Caco-2 (cell line): ENCODE results near the gene HBE1. TPM values are rescaled to one million over a fixed set of nuclear protein-coding genes. Genes with fewer than 3 reads are reported as not detected.

Source experiments
- BruUV-seq: library from RNA; stranded (reverse); fragments of 400-500 nt; replicated peaks from 2 replicates; lab custom pipeline; 2021; lab: Mats Ljungman, UMichigan
- CTCF ChIA-PET: fragments of 300-600 bp; sonication (Branson Sonifier 250); formaldehyde crosslinking; loops from one replicate; lab custom pipeline; 2022; ENCODE audit warnings: antibody characterized with exemption; lab: Charles Lee
- POLR2A ChIA-PET: fragments of 300-600 bp; sonication (Branson Sonifier 250); formaldehyde crosslinking; loops from one replicate; lab custom pipeline; 2022; ENCODE audit warnings: antibody characterized with exemption; lab: Charles Lee
- DNase-seq, 2 experiments: peaks; one replicate each; pipeline versions ENCODE4 v3.0.0 to v3.0.0-alpha.2; 2020 to 2022
- H3K27me3 ChIP-seq: replicated peaks from 2 replicates; pipeline ENCODE4 v1.6.0; 2011; ENCODE audit warnings: low read length; ENCODE audit not compliant: control insufficient read depth, insufficient read depth
- H3K36me3 ChIP-seq: 2 replicates; pipeline ENCODE4 v1.5.1; 2011; ENCODE audit warnings: low read length; ENCODE audit not compliant: control insufficient read depth, insufficient read depth
- H3K4me1 ChIP-seq: fragments of 250-450 bp; sonication (Bioruptor Pico); 2 replicates; pipeline ENCODE4 v1.5.1; 2020; ENCODE audit warnings: mild to moderate bottlenecking
- H3K4me3 ChIP-seq: 2 replicates; pipeline ENCODE4 v1.5.1; 2011; ENCODE audit warnings: low read depth, mild to moderate bottlenecking, control low read depth, low read length
- H3K9me3 ChIP-seq: fragments of 250-450 bp; sonication (Bioruptor Pico); 2 replicates; pipeline ENCODE4 v1.5.1; 2020; ENCODE audit warnings: mild to moderate bottlenecking, moderate library complexity
- H3K27ac Mint-ChIP-seq: one replicate; pipeline ENCODE4 v1.8.0; 2022; ENCODE audit warnings: mixed read lengths; ENCODE audit not compliant: unreplicated experiment
- H3K27me3 Mint-ChIP-seq: one replicate; pipeline ENCODE4 v1.8.0; 2022; ENCODE audit warnings: mixed read lengths; ENCODE audit not compliant: insufficient read depth, unreplicated experiment
- H3K36me3 Mint-ChIP-seq: one replicate; pipeline ENCODE4 v1.8.0; 2022; ENCODE audit warnings: mild to moderate bottlenecking, mixed read lengths; ENCODE audit not compliant: insufficient read depth, unreplicated experiment
- H3K4me1 Mint-ChIP-seq: one replicate; pipeline ENCODE4 v1.8.0; 2022; ENCODE audit warnings: low read depth, mixed read lengths; ENCODE audit not compliant: unreplicated experiment
- H3K4me3 Mint-ChIP-seq: one replicate; pipeline ENCODE4 v1.8.0; 2022; ENCODE audit warnings: mild to moderate bottlenecking, moderate library complexity, mixed read lengths; ENCODE audit not compliant: unreplicated experiment
- H3K9me3 Mint-ChIP-seq: one replicate; pipeline ENCODE4 v1.8.0; 2022; ENCODE audit warnings: mixed read lengths; ENCODE audit not compliant: unreplicated experiment
- intact Hi-C: fragments of 100-400 bp; cut with micrococcal nuclease; formaldehyde crosslinking; loops from one replicate; pipeline ENCODE4 v1.10.0; 2022; ENCODE audit not compliant: unreplicated experiment
- total RNA-seq: library from RNA; stranded (reverse); gene quantifications from 2 replicates; pipeline ENCODE4 v1.2.3, GENCODE V29; 2022
- TF ChIP-seq, protein P1 (sequence below), 2 experiments: fragments of 200-600 bp in 1 of 2; IDR thresholded peaks; 1 replicate in 1 of 2; 2 replicates in 1 of 2; pipeline versions ENCODE4 v1.5.1 to v1.8.0; 2011 to 2022; ENCODE audit warnings: antibody characterized with exemption in 1 of 2, control low read depth in 1 of 2, inconsistent platforms in 1 of 2, low read depth in 1 of 2, low read length in 1 of 2, mild to moderate bottlenecking in 1 of 2, moderate library complexity in 1 of 2; ENCODE audit not compliant: insufficient read depth in 1 of 2, severe bottlenecking in 1 of 2, unreplicated experiment in 1 of 2

The HBE1 gene
- total RNA-seq, 1 experiment from 2014 or later: not detected

DNA sequence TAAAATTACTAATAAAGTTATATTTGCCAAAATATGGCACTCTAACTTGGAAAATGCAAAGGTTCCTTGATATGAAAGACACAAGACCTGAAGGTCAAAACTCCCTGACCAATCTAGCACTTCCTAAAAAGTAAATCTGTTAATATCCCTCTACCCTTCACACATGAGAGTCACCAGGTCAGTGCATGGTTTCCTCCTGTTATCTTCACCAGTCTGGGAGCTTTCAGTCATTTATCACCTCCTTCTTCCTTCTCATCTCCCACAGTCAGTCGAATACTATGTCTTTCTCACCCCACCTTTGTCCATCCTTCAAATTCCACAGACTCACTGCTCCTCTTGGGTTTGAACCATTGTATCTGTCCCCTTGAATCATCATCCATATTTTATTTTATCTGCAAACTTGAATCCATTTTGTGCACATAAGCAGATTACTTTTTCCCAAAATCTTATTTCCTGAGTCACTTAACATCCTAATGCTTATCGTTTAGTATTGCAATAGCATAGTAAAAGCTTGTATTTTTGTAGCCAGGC is 2.6 kb downstream of the HBE1 start:
- no peaks in the 10 kb centered on the region for H3K36me3 Mint-ChIP-seq
- no peak overlapping the region for H3K4me3 Mint-ChIP-seq
- TF ChIP-seq, protein P1, sequence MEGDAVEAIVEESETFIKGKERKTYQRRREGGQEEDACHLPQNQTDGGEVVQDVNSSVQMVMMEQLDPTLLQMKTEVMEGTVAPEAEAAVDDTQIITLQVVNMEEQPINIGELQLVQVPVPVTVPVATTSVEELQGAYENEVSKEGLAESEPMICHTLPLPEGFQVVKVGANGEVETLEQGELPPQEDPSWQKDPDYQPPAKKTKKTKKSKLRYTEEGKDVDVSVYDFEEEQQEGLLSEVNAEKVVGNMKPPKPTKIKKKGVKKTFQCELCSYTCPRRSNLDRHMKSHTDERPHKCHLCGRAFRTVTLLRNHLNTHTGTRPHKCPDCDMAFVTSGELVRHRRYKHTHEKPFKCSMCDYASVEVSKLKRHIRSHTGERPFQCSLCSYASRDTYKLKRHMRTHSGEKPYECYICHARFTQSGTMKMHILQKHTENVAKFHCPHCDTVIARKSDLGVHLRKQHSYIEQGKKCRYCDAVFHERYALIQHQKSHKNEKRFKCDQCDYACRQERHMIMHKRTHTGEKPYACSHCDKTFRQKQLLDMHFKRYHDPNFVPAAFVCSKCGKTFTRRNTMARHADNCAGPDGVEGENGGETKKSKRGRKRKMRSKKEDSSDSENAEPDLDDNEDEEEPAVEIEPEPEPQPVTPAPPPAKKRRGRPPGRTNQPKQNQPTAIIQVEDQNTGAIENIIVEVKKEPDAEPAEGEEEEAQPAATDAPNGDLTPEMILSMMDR (IDR thresholded peaks at IDR 0.05; ENCODE audit: insufficient read depth in 1 of 2, low read depth in 1 of 2, low read length in 1 of 2, severe bottlenecking in 1 of 2, unreplicated experiment in 1 of 2): no peak
- Histone ChIP-seq H3K36me3 (no peaks in the 10 kb centered on the region), H3K27me3 (no peaks in the 10 kb centered on the region; the same call in 1 of the 2 replicates), H3K9me3 (no peaks in the 10 kb centered on the region), H3K4me3 (no peak overlapping the region), H3K4me1 (no peaks in the 10 kb centered on the region)
- no peak overlapping the region for H3K27ac Mint-ChIP-seq
- POLR2A ChIA-PET: no interaction called here
- DNase-seq: no peak
- CTCF ChIA-PET: no interaction called here
- H3K27me3 Mint-ChIP-seq: peaks cover 24% of the 10 kb centered on the region
- no TSS peak for BruUV-seq
- H3K9me3 Mint-ChIP-seq: no peaks in the 10 kb centered on the region
- H3K4me1 Mint-ChIP-seq: no peaks in the 10 kb centered on the region
- intact Hi-C loops: no loop called here

DNA sequence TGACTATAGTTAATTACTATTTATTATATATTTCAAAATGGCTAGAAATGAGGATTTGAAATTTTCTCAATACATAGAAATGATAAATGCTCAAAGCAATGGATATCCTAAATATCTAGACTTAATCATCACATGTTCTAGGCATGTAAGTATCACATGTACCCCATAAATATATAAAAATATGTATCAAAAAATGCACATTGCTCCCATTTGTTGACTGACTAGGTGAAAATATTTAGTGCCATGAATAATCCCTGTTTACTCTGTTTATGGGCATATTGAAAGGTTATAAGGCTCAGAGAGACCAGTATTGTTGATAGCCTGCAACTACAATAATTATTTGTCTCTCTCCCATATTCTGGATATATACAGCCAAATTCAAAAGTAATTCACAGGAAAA is 3.1 kb downstream of the HBE1 start:
- Histone ChIP-seq H3K4me1 (no peaks in the 10 kb centered on the region), H3K36me3 (no peaks in the 10 kb centered on the region), H3K27me3 (no peaks in the 10 kb centered on the region; the same call in 1 of the 2 replicates), H3K9me3 (no peaks in the 10 kb centered on the region), H3K4me3 (no peak overlapping the region)
- Mint-ChIP-seq H3K9me3 (no peaks in the 10 kb centered on the region), H3K27me3 (peaks cover 24% of the 10 kb centered on the region), H3K4me1 (no peaks in the 10 kb centered on the region), H3K36me3 (no peaks in the 10 kb centered on the region), H3K4me3 (no peak overlapping the region), H3K27ac (no peak overlapping the region)
- TF ChIP-seq, protein P1 (IDR thresholded peaks at IDR 0.05; ENCODE audit: insufficient read depth in 1 of 2, low read depth in 1 of 2, low read length in 1 of 2, severe bottlenecking in 1 of 2, unreplicated experiment in 1 of 2): no peak
- POLR2A ChIA-PET: no interaction called here
- no peak for DNase-seq
- CTCF ChIA-PET: no interaction called here
- intact Hi-C loops: no loop called here
- no TSS peak for BruUV-seq

DNA sequence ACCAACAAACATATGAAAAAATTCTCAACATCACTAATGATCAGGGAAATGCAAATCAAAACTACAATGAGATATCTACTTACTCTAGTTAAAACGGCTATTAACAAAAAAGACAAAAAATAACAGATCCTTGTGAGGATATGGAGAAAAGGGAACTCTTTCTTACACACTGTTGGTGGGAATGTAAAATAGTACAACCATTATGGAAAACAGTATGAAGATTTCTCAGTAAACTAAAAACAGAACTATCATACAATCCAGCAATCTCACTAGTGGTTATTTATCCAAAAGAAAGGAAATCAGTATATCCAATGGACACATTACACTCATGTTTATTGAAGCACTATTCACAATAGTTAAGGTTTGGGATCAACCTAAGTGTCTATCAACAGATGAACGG is 3.9 kb downstream of the HBE1 start:
- CTCF ChIA-PET: no interaction called here
- Histone ChIP-seq H3K4me3 (no peak overlapping the region), H3K9me3 (no peaks in the 10 kb centered on the region), H3K4me1 (no peaks in the 10 kb centered on the region), H3K27me3 (no peaks in the 10 kb centered on the region; the same call in 1 of the 2 replicates), H3K36me3 (no peaks in the 10 kb centered on the region)
- TF ChIP-seq, protein P1 (IDR thresholded peaks at IDR 0.05; ENCODE audit: insufficient read depth in 1 of 2, low read depth in 1 of 2, low read length in 1 of 2, severe bottlenecking in 1 of 2, unreplicated experiment in 1 of 2): no peak
- BruUV-seq: no TSS peak
- POLR2A ChIA-PET: no interaction called here
- no peak for DNase-seq
- Mint-ChIP-seq H3K4me1 (no peaks in the 10 kb centered on the region), H3K27ac (no peak overlapping the region), H3K9me3 (no peaks in the 10 kb centered on the region), H3K27me3 (peaks cover 22% of the 10 kb centered on the region), H3K4me3 (no peak overlapping the region), H3K36me3 (no peaks in the 10 kb centered on the region)
- intact Hi-C loops: no loop called here
